Activated naive CD4-positive, alpha-beta T cell treated with anti-CD3 and anti-CD28 coated beads, Interleukin-2, amount 10 ng/mL, durations not matched to agents 7 days and 5 days (primary cell): Measurements from ENCODE around the gene RP2.

Source experiments
- CTCF ChIA-PET: fragments of 350-600 bp; sonication (Branson Sonifier 250); formaldehyde crosslinking; loops from one replicate; lab custom pipeline; 2021; ENCODE audit warnings: antibody characterized with exemption; lab: Charles Lee
- DNase-seq: peaks from one replicate; pipeline ENCODE4 v3.0.0-alpha.2; 2020
- H3K27ac Mint-ChIP-seq: one replicate; pipeline ENCODE4 v1.8.0; 2021; ENCODE audit warnings: mild to moderate bottlenecking, moderate library complexity, mixed read lengths
- H3K27me3 Mint-ChIP-seq: one replicate; pipeline ENCODE4 v1.8.0; 2021; ENCODE audit warnings: mild to moderate bottlenecking, mixed read lengths
- H3K36me3 Mint-ChIP-seq: one replicate; pipeline ENCODE4 v1.8.0; 2021; ENCODE audit warnings: mixed read lengths
- H3K4me1 Mint-ChIP-seq: one replicate; pipeline ENCODE4 v1.8.0; 2021; ENCODE audit warnings: mixed read lengths
- H3K4me3 Mint-ChIP-seq: one replicate; pipeline ENCODE4 v1.8.0; 2021; ENCODE audit warnings: mild to moderate bottlenecking, moderate library complexity, mixed read lengths
- H3K9me3 Mint-ChIP-seq: one replicate; pipeline ENCODE4 v1.8.0; 2021; ENCODE audit warnings: mixed read lengths

Gene RP2

GRCh38 chrX:46917622-46918021, 80.8 kb downstream of the RP2 start:
- Mint-ChIP-seq H3K36me3 (no peaks in the 10 kb centered on the region), H3K4me3 (no peak overlapping the region), H3K27me3 (peaks cover 39% of the 10 kb centered on the region), H3K9me3 (peaks cover 4% of the 10 kb centered on the region), H3K4me1 (peaks cover 6% of the 10 kb centered on the region), H3K27ac (no peak overlapping the region)
- DNase-seq: no peak
- CTCF ChIA-PET: no interaction called here

DNA sequence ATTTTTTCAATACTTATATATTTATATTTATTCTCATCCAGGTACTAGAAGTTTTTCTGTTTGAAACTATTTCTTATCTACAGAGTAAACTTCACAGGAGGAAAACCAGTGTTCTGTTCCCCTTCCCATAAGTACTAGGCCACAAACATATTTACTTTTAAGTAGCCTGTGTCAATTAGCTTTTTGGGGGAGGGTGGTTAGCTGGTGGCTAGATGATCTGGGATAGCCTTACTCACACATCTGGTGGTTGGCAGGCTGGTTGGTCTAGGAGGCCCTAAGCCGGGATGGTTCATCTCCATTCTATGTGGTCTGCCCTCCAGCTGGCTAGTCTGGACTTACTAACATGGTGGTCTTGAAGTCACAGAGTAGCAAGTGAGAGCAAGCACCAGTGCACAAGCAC, 81.6 kb downstream of the RP2 start:
- H3K36me3 Mint-ChIP-seq: no peaks in the 10 kb centered on the region
- peaks cover 33% of the 10 kb centered on the region for H3K27me3 Mint-ChIP-seq
- CTCF ChIA-PET: no interaction called here
- no peak for DNase-seq
- no peak overlapping the region for H3K4me3 Mint-ChIP-seq
- H3K4me1 Mint-ChIP-seq: peaks cover 5% of the 10 kb centered on the region
- H3K27ac Mint-ChIP-seq: no peak overlapping the region
- H3K9me3 Mint-ChIP-seq: peaks cover 4% of the 10 kb centered on the region

DNA sequence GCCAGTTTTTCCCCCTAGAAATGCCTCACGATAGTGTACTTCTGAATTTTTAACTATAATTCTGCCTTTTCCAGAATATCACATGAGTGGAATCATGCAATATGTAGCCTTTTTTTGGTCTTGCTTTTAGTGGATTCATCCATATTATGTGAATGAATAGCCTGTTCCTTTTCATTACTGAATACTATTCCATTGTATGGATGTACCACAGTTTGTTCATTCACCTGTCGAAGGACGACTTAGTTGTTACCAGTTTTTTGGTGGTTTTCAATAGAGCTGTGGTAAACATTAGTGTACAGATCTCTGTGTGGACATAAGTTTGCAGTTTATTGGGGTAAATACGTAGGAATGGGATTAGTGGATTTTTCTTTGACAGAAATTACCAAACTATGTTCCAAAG, 83.4 kb downstream of the RP2 start:
- Mint-ChIP-seq H3K4me3 (no peak overlapping the region), H3K36me3 (no peaks in the 10 kb centered on the region), H3K4me1 (no peaks in the 10 kb centered on the region), H3K27me3 (peaks cover 20% of the 10 kb centered on the region), H3K27ac (no peak overlapping the region), H3K9me3 (peaks cover 4% of the 10 kb centered on the region)
- DNase-seq: no peak
- CTCF ChIA-PET: no interaction called here

- no peaks in the 10 kb centered on the region for H3K36me3 Mint-ChIP-seq
- no peak overlapping the region for H3K27ac Mint-ChIP-seq
- CTCF ChIA-PET: no interaction called here
- H3K27me3 Mint-ChIP-seq: peaks cover 6% of the 10 kb centered on the region
- no peak overlapping the region for H3K4me3 Mint-ChIP-seq
- H3K9me3 Mint-ChIP-seq: peaks cover 4% of the 10 kb centered on the region
- no peak for DNase-seq
- no peaks in the 10 kb centered on the region for H3K4me1 Mint-ChIP-seq
Observed at GRCh38 chrX:46922611-46923010, 85.8 kb downstream of the RP2 start.

GRCh38 chrX:46927718-46928117, 90.9 kb downstream of the RP2 start:
- no peaks in the 10 kb centered on the region for H3K36me3 Mint-ChIP-seq
- no peaks in the 10 kb centered on the region for H3K9me3 Mint-ChIP-seq
- H3K4me3 Mint-ChIP-seq: no peak overlapping the region
- peaks cover 4% of the 10 kb centered on the region for H3K27me3 Mint-ChIP-seq
- no peaks in the 10 kb centered on the region for H3K4me1 Mint-ChIP-seq
- no peak overlapping the region for H3K27ac Mint-ChIP-seq
- CTCF ChIA-PET: no interaction called here
- no peak for DNase-seq

DNA sequence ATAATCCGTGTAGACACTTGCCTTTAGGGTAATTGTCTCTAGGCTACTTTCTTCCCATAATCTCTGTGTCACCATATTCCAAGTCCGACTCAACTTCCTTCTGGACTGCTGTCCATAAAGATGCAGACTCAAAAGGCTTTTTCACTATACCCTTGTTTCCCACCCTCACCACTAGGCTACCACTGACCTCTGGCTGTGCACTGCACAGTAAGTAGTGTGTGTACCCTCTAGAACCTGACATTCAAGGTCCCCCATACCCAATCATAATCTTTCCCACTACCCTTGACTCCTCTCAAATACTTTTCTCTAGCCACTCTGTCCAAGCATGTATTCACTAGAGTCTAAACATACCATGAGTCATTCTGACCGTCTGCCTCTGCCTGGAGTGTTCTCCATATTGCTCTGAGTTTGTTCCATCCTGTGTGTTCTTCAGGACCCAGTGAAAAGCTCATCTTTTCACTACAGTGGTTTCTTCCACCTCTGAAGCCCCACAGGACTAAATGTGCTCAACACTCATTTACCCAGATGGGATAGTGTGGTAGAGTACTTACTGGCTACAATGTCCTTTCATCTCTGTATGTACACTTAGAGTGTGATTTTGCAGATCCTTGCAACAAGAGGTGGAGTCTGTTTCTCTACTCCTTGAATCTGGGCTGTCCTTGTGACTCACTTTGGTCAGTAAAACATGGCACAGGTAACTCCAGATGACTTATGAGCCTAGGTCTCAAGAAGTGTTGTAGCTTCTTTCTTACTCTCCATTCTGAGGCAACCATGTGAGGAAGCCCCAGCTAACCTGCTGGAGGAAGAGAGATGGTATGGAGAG, 92.8 kb downstream of the RP2 start:
- H3K4me3 Mint-ChIP-seq: no peak overlapping the region
- no peaks in the 10 kb centered on the region for H3K36me3 Mint-ChIP-seq
- CTCF ChIA-PET: no interaction called here
- no peak for DNase-seq
- no peak overlapping the region for H3K27ac Mint-ChIP-seq
- H3K4me1 Mint-ChIP-seq: no peaks in the 10 kb centered on the region
- H3K9me3 Mint-ChIP-seq: no peaks in the 10 kb centered on the region
- H3K27me3 Mint-ChIP-seq: no peaks in the 10 kb centered on the region
